Type B pancreatic cell (in vitro differentiated cells): ENCODE data around the gene TEP1. TPM values are rescaled to one million over a fixed set of nuclear protein-coding genes. Genes with fewer than 3 reads are reported as not detected.
A peak's percentile ranks its signal among the peaks of the same experiment; 100 is the strongest.
"Not testable (repeated sequence)": the region's sequence is repeated elsewhere in the genome, so short reads cannot be mapped to it uniquely, and the experiment has no call there.

Experiments used
- DNase-seq: peaks from one replicate; pipeline ENCODE4 v3.0.0; 2021; ENCODE audit warnings: mixed read lengths; ENCODE audit not compliant: unreplicated experiment; ENCODE audit errors: extremely low spot score
- H3K27ac Mint-ChIP-seq: 2 replicates; pipeline ENCODE4 v1.8.0; 2021; ENCODE audit warnings: mild to moderate bottlenecking, mixed read lengths
- H3K27me3 Mint-ChIP-seq: 2 replicates; pipeline ENCODE4 v1.8.0; 2021; ENCODE audit warnings: mixed read lengths
- H3K36me3 Mint-ChIP-seq: 2 replicates; pipeline ENCODE4 v1.8.0; 2021; ENCODE audit warnings: mixed read lengths
- H3K4me1 Mint-ChIP-seq: one replicate; pipeline ENCODE4 v1.8.0; 2021; ENCODE audit warnings: mixed read lengths; ENCODE audit not compliant: unreplicated experiment
- H3K4me3 Mint-ChIP-seq: 2 replicates; pipeline ENCODE4 v1.8.0; 2021; ENCODE audit warnings: mild to moderate bottlenecking, mixed read lengths
- H3K9me3 Mint-ChIP-seq: 2 replicates; pipeline ENCODE4 v1.8.0; 2021; ENCODE audit warnings: mixed read lengths
- total RNA-seq: library from RNA; stranded (reverse); gene quantifications from 2 replicates; pipeline ENCODE4 v1.2.1, GENCODE V29; 2021; ENCODE audit warnings: low replicate concordance
- TF ChIP-seq, protein P1 (sequence below): fragments of 200-600 bp; sonication (generic); conservative IDR thresholded peaks from 2 replicates; pipeline ENCODE4 v1.5.0; 2021; ENCODE audit warnings: antibody characterized with exemption, mild to moderate bottlenecking

TEP1 gene
- total RNA-seq, 1 donor from 2014 or later, result 23.1 TPM

- Mint-ChIP-seq H3K36me3 (peaks cover 14% of the 10 kb centered on the region), H3K4me3 (no peak overlapping the region), H3K27ac (no peak overlapping the region), H3K9me3 (no peaks in the 10 kb centered on the region), H3K27me3 (no peaks in the 10 kb centered on the region), H3K4me1 (no peaks in the 10 kb centered on the region)
- no peak for DNase-seq
- TF ChIP-seq, protein P1, sequence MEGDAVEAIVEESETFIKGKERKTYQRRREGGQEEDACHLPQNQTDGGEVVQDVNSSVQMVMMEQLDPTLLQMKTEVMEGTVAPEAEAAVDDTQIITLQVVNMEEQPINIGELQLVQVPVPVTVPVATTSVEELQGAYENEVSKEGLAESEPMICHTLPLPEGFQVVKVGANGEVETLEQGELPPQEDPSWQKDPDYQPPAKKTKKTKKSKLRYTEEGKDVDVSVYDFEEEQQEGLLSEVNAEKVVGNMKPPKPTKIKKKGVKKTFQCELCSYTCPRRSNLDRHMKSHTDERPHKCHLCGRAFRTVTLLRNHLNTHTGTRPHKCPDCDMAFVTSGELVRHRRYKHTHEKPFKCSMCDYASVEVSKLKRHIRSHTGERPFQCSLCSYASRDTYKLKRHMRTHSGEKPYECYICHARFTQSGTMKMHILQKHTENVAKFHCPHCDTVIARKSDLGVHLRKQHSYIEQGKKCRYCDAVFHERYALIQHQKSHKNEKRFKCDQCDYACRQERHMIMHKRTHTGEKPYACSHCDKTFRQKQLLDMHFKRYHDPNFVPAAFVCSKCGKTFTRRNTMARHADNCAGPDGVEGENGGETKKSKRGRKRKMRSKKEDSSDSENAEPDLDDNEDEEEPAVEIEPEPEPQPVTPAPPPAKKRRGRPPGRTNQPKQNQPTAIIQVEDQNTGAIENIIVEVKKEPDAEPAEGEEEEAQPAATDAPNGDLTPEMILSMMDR, result no peak
Measured at GRCh38 chr14:20377171-20377570, 36.1 kb downstream of the TEP1 start.

DNA sequence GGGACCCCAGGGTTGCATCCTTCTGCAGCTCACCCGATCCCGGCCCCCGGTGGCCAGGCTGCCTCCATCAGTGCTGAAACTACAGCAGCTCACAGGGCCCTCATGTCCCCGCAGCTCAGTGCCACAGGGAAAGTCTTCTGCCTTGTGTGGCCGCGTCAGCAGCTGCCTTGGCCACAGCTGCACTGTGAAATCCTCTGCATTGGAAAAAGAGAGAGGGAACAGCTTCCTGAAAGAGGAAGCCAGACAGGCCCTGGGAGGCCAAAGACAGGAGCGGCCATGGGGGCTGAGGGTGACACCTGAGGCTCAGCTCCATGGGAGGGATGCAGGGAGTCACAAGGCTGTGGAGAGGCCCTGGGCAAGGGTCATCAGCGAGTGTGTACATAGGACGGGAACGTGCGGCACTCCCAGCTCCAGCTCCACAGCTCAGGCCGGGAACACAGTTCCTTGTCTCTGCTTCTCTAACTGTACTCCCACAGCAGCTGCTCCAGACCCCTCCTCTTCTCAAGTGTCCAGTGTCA, 37.2 kb downstream of the TEP1 start:
- H3K27ac Mint-ChIP-seq, result peak overlapping the region; percentile 70
- H3K9me3 Mint-ChIP-seq, result no peaks in the 10 kb centered on the region
- no peak for DNase-seq
- H3K4me3 Mint-ChIP-seq, result no peak overlapping the region
- TF ChIP-seq, protein P1, result no peak
- no peaks in the 10 kb centered on the region for H3K4me1 Mint-ChIP-seq
- no peaks in the 10 kb centered on the region for H3K27me3 Mint-ChIP-seq
- peaks cover 19% of the 10 kb centered on the region for H3K36me3 Mint-ChIP-seq

- TF ChIP-seq, protein P1, result no peak
- H3K4me3 Mint-ChIP-seq, result no peak overlapping the region
- H3K27me3 Mint-ChIP-seq, result no peaks in the 10 kb centered on the region
- H3K4me1 Mint-ChIP-seq, result no peaks in the 10 kb centered on the region
- peaks cover 17% of the 10 kb centered on the region for H3K36me3 Mint-ChIP-seq
- no peak for DNase-seq
- no peak overlapping the region for H3K27ac Mint-ChIP-seq
- no peaks in the 10 kb centered on the region for H3K9me3 Mint-ChIP-seq
Measured at GRCh38 chr14:20375471-20375870, 37.8 kb downstream of the TEP1 start.

DNA sequence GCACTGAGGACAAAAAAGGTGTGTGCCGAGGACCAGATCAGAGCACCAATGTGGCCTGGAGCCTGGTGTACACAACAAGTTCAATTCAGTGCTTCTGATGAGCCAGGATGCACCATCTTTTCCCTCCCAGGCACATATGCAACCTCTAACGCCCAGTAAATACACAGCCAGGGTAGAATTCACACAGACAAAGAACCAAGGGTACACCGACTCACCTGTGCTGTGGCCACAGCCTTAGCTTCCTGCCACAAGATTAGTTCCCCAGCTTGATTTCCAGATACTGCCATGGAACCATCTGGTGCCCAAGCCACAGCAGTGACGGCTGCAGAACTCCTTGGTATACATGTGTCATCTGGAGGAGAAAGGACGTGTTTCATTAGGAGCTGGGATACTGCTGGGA, 40.5 kb downstream of the TEP1 start:
- DNase-seq, result no peak
- no peak overlapping the region for H3K4me3 Mint-ChIP-seq
- H3K4me1 Mint-ChIP-seq, result no peaks in the 10 kb centered on the region
- no peak overlapping the region for H3K27ac Mint-ChIP-seq
- H3K36me3 Mint-ChIP-seq, result peaks cover 19% of the 10 kb centered on the region
- no peaks in the 10 kb centered on the region for H3K9me3 Mint-ChIP-seq
- TF ChIP-seq, protein P1, result no peak
- H3K27me3 Mint-ChIP-seq, result no peaks in the 10 kb centered on the region

DNA sequence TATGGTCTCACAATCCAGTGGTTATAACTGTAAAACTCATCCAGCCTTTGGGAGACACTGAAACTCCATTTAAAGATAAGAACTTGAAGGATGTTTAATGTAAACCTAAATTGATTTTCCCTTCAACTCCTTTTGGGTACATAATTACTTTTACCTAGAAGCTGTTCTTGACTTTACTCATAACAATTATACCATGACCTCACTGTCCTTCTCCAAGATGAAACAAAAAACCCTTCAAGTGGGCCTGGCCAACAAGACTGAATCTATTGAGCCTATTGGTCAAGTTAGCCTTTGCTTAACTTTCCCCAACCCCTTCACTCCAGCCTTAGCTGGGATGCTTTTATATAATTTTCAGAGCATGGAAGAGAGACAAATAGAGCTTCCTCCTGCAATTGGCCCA, 47.4 kb downstream of the TEP1 start:
- H3K27me3 Mint-ChIP-seq, result no peaks in the 10 kb centered on the region
- no peak overlapping the region for H3K4me3 Mint-ChIP-seq
- no peaks in the 10 kb centered on the region for H3K4me1 Mint-ChIP-seq

GRCh38 chr14:20358474-20358873, 54.8 kb downstream of the TEP1 start:
- peaks cover 28% of the 10 kb centered on the region for H3K36me3 Mint-ChIP-seq
- not testable (repeated sequence) for H3K4me1 Mint-ChIP-seq, DNase-seq, H3K27ac Mint-ChIP-seq, H3K4me3 Mint-ChIP-seq, H3K9me3 Mint-ChIP-seq, H3K27me3 Mint-ChIP-seq

More for the DNA sequence above, 47.4 kb downstream of the TEP1 start:
- DNase-seq, result no peak
- Mint-ChIP-seq H3K9me3 (no peaks in the 10 kb centered on the region), H3K27ac (no peak overlapping the region), H3K36me3 (peaks cover 11% of the 10 kb centered on the region)
- TF ChIP-seq, protein P1, result no peak
